Measurements from ENCODE around the gene LRCH4. TPM values are rescaled to one million over a fixed set of nuclear protein-coding genes. Genes with fewer than 3 reads are reported as not detected.

The LRCH4 gene
- total and polyA plus RNA-seq, 2 of the 13 experiments (the other 11 are each of a cell fraction or from before 2014, with no cell fraction given): 7.0 to 9.3 TPM

GRCh38 chr7:100568896-100569844 is 16.8 kb downstream of the LRCH4 start (continued):
- TF ChIP-seq IRF1 (CRISPR knock-in tag; IDR thresholded peaks at IDR 0.05; ENCODE audit: low read depth): 0 out of 2 replicates have a peak, but pooled peaks have one; percentile 40
- TF ChIP-seq ZNF207 (IDR thresholded peaks at IDR 0.05; ENCODE audit: borderline replicate concordance): no peak
- no peak for TF ChIP-seq ZNF44 (CRISPR knock-in tag; IDR thresholded peaks at IDR 0.05)
- no peak for TF ChIP-seq FOXM1 (CRISPR knock-in tag; IDR thresholded peaks at IDR 0.05)
- peak; percentile 89 for TF ChIP-seq TFE3 (CRISPR knock-in tag; IDR thresholded peaks at IDR 0.05)
- TF ChIP-seq TOPORS (CRISPR knock-in tag; IDR thresholded peaks at IDR 0.05): peak; percentile 88
- no peak; the same call in 1 of the 2 replicates for TF ChIP-seq MAZ (IDR thresholded peaks at IDR 0.05; ENCODE audit: borderline replicate concordance, low read depth, low read length)
- peak; percentile 85; the same call in 1 of the 2 replicates for TF ChIP-seq MAZ (CRISPR knock-in tag; IDR thresholded peaks at IDR 0.05; ENCODE audit: low read depth)
- no peak for TF ChIP-seq ZNF709 (CRISPR knock-in tag; IDR thresholded peaks at IDR 0.05)
- no peak for TF ChIP-seq TRIM22 (IDR thresholded peaks at IDR 0.05)
- TF ChIP-seq SP140L (CRISPR knock-in tag; IDR thresholded peaks at IDR 0.05; ENCODE audit: borderline replicate concordance): no peak
- 0 out of 2 replicates have a peak, but pooled peaks have one; percentile 62 for TF ChIP-seq ZNF704 (CRISPR knock-in tag; IDR thresholded peaks at IDR 0.05; ENCODE audit: borderline replicate concordance)
- TF ChIP-seq BORCS8-MEF2B (CRISPR knock-in tag; IDR thresholded peaks at IDR 0.05): no peak
- TF ChIP-seq ZNF660 (CRISPR knock-in tag; IDR thresholded peaks at IDR 0.05; ENCODE audit: borderline replicate concordance, low read depth): no peak
- no peak for TF ChIP-seq RCOR2 (CRISPR knock-in tag; IDR thresholded peaks at IDR 0.05)
- TF ChIP-seq HNRNPH1 (optimal IDR thresholded peaks at IDR 0.05; ENCODE audit: low read depth, low read length): no peak
- no peak for TF ChIP-seq IKZF1 (IDR thresholded peaks at IDR 0.05)
- no peak for TF ChIP-seq ZUFSP (CRISPR knock-in tag; IDR thresholded peaks at IDR 0.05; ENCODE audit: borderline replicate concordance)
- no peak; the same call in 1 of the 2 replicates for TF ChIP-seq ZNF800 (CRISPR knock-in tag; IDR thresholded peaks at IDR 0.05)
- no peak for TF ChIP-seq TBP (CRISPR knock-in tag; IDR thresholded peaks at IDR 0.05)
- no peak for TF ChIP-seq ZNF549 (CRISPR knock-in tag; IDR thresholded peaks at IDR 0.05)

Measured in HepG2 (cell line).